MCF 10A (cell line): Measurements from ENCODE around the gene MS4A2. TPM values are rescaled to one million over a fixed set of nuclear protein-coding genes. Genes with fewer than 3 reads are reported as not detected.

ENCODE experiments used
- BruUV-seq: library from RNA; stranded (reverse); fragments of 400-500 nt; replicated peaks from 2 replicates; lab custom pipeline; 2021; lab: Mats Ljungman, UMichigan
- CTCF ChIA-PET: fragments of 300-600 bp; sonication (Branson Sonifier 250); formaldehyde crosslinking; extraction: SDS; loops from one replicate; lab custom pipeline; 2021; ENCODE audit warnings: antibody characterized with exemption, inconsistent platforms; lab: Yijun Ruan, JAX
- POLR2A ChIA-PET: fragments of 300-600, 350-650 bp; sonication (Branson Sonifier 250); formaldehyde crosslinking; extraction: SDS; loops from one replicate; lab custom pipeline; 2020; ENCODE audit warnings: antibody characterized with exemption, inconsistent platforms; lab: Yijun Ruan, JAX
- DNase-seq: peaks from one replicate; pipeline ENCODE4 v3.0.0-alpha.2; 2018; ENCODE audit not compliant: unreplicated experiment
- H3K27ac Mint-ChIP-seq: one replicate; pipeline ENCODE4 v1.8.0; 2022; ENCODE audit warnings: mild to moderate bottlenecking, low read depth, mixed read lengths; ENCODE audit not compliant: unreplicated experiment
- H3K27me3 Mint-ChIP-seq: one replicate; pipeline ENCODE4 v1.8.0; 2022; ENCODE audit warnings: mixed read lengths; ENCODE audit not compliant: insufficient read depth, unreplicated experiment
- H3K36me3 Mint-ChIP-seq: one replicate; pipeline ENCODE4 v1.8.0; 2022; ENCODE audit warnings: mild to moderate bottlenecking, moderate library complexity, mixed read lengths; ENCODE audit not compliant: insufficient read depth, unreplicated experiment
- H3K4me1 Mint-ChIP-seq: one replicate; pipeline ENCODE4 v1.8.0; 2022; ENCODE audit warnings: mixed read lengths; ENCODE audit not compliant: insufficient read depth, unreplicated experiment
- H3K4me3 Mint-ChIP-seq: one replicate; pipeline ENCODE4 v1.8.0; 2022; ENCODE audit warnings: mild to moderate bottlenecking, moderate library complexity, mixed read lengths; ENCODE audit not compliant: unreplicated experiment
- H3K9me3 Mint-ChIP-seq: one replicate; pipeline ENCODE4 v1.8.0; 2022; ENCODE audit warnings: mixed read lengths; ENCODE audit not compliant: unreplicated experiment
- CTCF ChIP-seq: fragments of 200-600 bp; IDR thresholded peaks from one replicate; pipeline ENCODE4 v1.8.0; 2022; ENCODE audit warnings: antibody characterized with exemption, mild to moderate bottlenecking; ENCODE audit not compliant: unreplicated experiment
- intact Hi-C: fragments of 100-400 bp; cut with micrococcal nuclease; formaldehyde crosslinking; loops from 2 replicates; pipeline ENCODE4 v1.14.1; 2022
- total RNA-seq: library from RNA; stranded (reverse); gene quantifications from 2 replicates; pipeline ENCODE4 v1.2.3, GENCODE V29; 2022

MS4A2 gene
- total RNA-seq, 1 experiment from 2014 or later = not detected

DNA sequence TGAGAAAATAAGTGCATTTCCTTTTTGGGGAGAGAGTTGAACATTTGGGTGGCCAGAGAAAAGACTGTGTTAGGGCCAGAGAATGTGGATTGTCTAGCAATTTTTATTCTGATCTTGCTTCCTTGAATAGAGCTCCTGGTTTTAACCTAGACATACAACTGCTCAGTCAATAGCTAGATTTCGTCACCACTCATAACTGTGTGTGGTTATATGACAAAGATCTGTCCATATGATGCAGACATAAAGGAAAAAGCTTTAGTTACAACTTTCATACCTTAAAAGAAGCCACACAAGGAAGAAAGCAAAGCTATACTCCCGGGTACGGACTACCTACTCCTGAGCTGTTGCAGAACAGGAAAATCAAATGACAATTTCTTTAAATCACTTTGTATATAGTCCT lies 57.2 kb downstream of the MS4A2 start:
- TF ChIP-seq CTCF = no peak

More for the DNA sequence above, 57.2 kb downstream of the MS4A2 start:
- intact Hi-C loops = no loop called here
- BruUV-seq = no TSS peak
- no peak for DNase-seq
- Mint-ChIP-seq H3K9me3 (no peaks in the 10 kb centered on the region), H3K27ac (no peak overlapping the region), H3K36me3 (no peaks in the 10 kb centered on the region), H3K4me1 (no peaks in the 10 kb centered on the region), H3K4me3 (no peak overlapping the region), H3K27me3 (no peaks in the 10 kb centered on the region)
- POLR2A ChIA-PET = no interaction called here
- CTCF ChIA-PET = no interaction called here

Other genes with a start within 250 kb of the MS4A2 start
- gene CBLIF, start 243.2 kb upstream of the MS4A2 start, total RNA-seq = not detected in 2 replicates
- not detected in 2 replicates for gene TCN1, start 222.2 kb upstream of the MS4A2 start, total RNA-seq
- not detected in 2 replicates for gene OOSP3, start 209.9 kb upstream of the MS4A2 start, total RNA-seq
- gene OOSP1, start 150.2 kb upstream of the MS4A2 start, total RNA-seq = not detected in 2 replicates
- not detected in 2 replicates for gene OOSP4A, start 124.6 kb upstream of the MS4A2 start, total RNA-seq
- not detected in 2 replicates for gene OOSP4B, start 71.5 kb upstream of the MS4A2 start, total RNA-seq
- gene OOSP2, start 48.3 kb upstream of the MS4A2 start, total RNA-seq = not detected in 2 replicates
- gene MS4A3, start 32.0 kb upstream of the MS4A2 start, total RNA-seq = not detected in 2 replicates
- gene MS4A6A, start 94.4 kb downstream of the MS4A2 start, total RNA-seq = not detected in 2 replicates
- gene MS4A4E, start 154.5 kb downstream of the MS4A2 start, total RNA-seq = not detected in 2 replicates
- gene MS4A4A, start 192.0 kb downstream of the MS4A2 start, total RNA-seq = not detected in 2 replicates
- not detected in 2 replicates for gene MS4A6E, start 238.6 kb downstream of the MS4A2 start, total RNA-seq